DOHH2 (cell line): ENCODE measurements around the gene ARV1.
"Not testable (repeated sequence)": the region's sequence is repeated elsewhere in the genome, so short reads cannot be mapped to it uniquely, and the experiment has no call there.

Experiments
- H3F3A ChIP-seq: fragments of 200-600 bp; sonication (generic), shearing (Covaris generic); 2 replicates; pipeline ENCODE4 v1.6.0; 2016; ENCODE audit warnings: antibody characterized with exemption, mild to moderate bottlenecking; ENCODE audit not compliant: control insufficient read depth, insufficient read depth
- H3K27ac ChIP-seq: fragments of 200-600 bp; sonication (generic); 2 replicates; pipeline ENCODE4 v1.5.1; 2014; ENCODE audit warnings: low read depth, mild to moderate bottlenecking, low read length, moderate library complexity
- H3K27me3 ChIP-seq: fragments of 200-600 bp; sonication (generic); 2 replicates; pipeline ENCODE4 v1.6.1; 2014; ENCODE audit warnings: mild to moderate bottlenecking, low read length, mixed read lengths; ENCODE audit not compliant: control insufficient read depth
- H3K36me3 ChIP-seq: fragments of 200-600 bp; sonication (generic); 2 replicates; pipeline ENCODE4 v1.6.1; 2014; ENCODE audit warnings: mild to moderate bottlenecking, low read length, moderate library complexity, mixed read lengths; ENCODE audit not compliant: control insufficient read depth
- H3K4me1 ChIP-seq: fragments of 200-600 bp; sonication (generic); 2 replicates; pipeline ENCODE4 v1.6.1; 2014; ENCODE audit warnings: mild to moderate bottlenecking, low read length, mixed read lengths; ENCODE audit not compliant: control insufficient read depth
- H3K4me2 ChIP-seq: fragments of 200-600 bp; sonication (generic); 2 replicates; pipeline ENCODE4 v1.6.0; 2014; ENCODE audit warnings: mild to moderate bottlenecking, low read length, moderate library complexity
- H3K4me3 ChIP-seq: fragments of 200-600 bp; sonication (generic); 2 replicates; pipeline ENCODE4 v1.5.1; 2014; ENCODE audit warnings: mild to moderate bottlenecking, low read length, mixed read lengths
- H3K79me2 ChIP-seq: fragments of 200-600 bp; sonication (generic); 2 replicates; pipeline ENCODE4 v1.6.1; 2014; ENCODE audit warnings: mild to moderate bottlenecking, low read length, mixed read lengths; ENCODE audit not compliant: control insufficient read depth
- H3K9me2 ChIP-seq: fragments of 200-600 bp; sonication (generic); replicated peaks from 2 replicates; pipeline ENCODE4 v1.6.1; 2014; ENCODE audit warnings: mild to moderate bottlenecking, low read length, mixed read lengths; ENCODE audit not compliant: control insufficient read depth
- H3K9me3 ChIP-seq: fragments of 200-600 bp; sonication (generic); 2 replicates; pipeline ENCODE4 v1.6.1; 2014; ENCODE audit warnings: antibody characterized with exemption, low read length, mixed read lengths; ENCODE audit not compliant: control insufficient read depth, insufficient read depth
- H4K20me1 ChIP-seq: fragments of 200-600 bp; sonication (generic); 2 replicates; pipeline ENCODE4 v1.6.0; 2014; ENCODE audit warnings: low read depth, mild to moderate bottlenecking, antibody characterized with exemption, low read length, moderate library complexity; ENCODE audit not compliant: control insufficient read depth, insufficient read depth
- EZH2phosphoT487 ChIP-seq: fragments of 200-600 bp; sonication (generic); IDR thresholded peaks from 2 replicates; pipeline ENCODE4 v1.6.1; 2017; ENCODE audit warnings: borderline replicate concordance, mild to moderate bottlenecking, antibody characterized with exemption, low read length, moderate library complexity, mixed read lengths
- TF ChIP-seq, protein P1 (sequence below): fragments of 200-600 bp; sonication (generic); IDR thresholded peaks from one replicate; pipeline ENCODE4 v1.5.1; 2014; ENCODE audit warnings: antibody characterized with exemption, mild to moderate bottlenecking, low read depth, low read length; ENCODE audit not compliant: poor library complexity, severe bottlenecking

The ARV1 gene

DNA sequence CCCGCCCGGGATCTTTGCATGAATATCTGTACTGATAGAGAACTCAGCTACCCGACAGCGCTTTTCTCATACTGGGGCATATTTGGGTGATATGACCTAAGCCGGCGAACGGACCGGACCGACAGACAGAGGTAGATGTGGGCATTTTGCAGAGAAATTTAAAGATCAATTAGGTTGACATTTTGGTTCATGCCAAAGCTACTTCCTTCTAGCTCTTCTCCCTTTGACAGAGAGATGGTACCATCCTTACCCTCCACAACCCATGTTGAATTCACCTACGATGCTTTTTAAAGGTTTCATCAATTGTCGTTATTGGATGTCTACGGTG is 459 bp downstream of the ARV1 start:
- Histone ChIP-seq H3F3A (no peaks in the 10 kb centered on the region), H3K9me3 (no peaks in the 10 kb centered on the region), H4K20me1 (peaks cover 5% of the 10 kb centered on the region; the same call in 1 of the 2 replicates), H3K27me3 (no peaks in the 10 kb centered on the region), H3K79me2 (peaks cover 69% of the 10 kb centered on the region), H3K4me3 (peak overlapping the region; percentile 82), H3K36me3 (peaks cover 34% of the 10 kb centered on the region), H3K4me2 (peak overlapping the region; percentile 82), H3K27ac (peak overlapping the region; percentile 27), H3K4me1 (peaks cover 24% of the 10 kb centered on the region), H3K9me2 (no peaks in the 10 kb centered on the region)
- TF ChIP-seq, protein P1, sequence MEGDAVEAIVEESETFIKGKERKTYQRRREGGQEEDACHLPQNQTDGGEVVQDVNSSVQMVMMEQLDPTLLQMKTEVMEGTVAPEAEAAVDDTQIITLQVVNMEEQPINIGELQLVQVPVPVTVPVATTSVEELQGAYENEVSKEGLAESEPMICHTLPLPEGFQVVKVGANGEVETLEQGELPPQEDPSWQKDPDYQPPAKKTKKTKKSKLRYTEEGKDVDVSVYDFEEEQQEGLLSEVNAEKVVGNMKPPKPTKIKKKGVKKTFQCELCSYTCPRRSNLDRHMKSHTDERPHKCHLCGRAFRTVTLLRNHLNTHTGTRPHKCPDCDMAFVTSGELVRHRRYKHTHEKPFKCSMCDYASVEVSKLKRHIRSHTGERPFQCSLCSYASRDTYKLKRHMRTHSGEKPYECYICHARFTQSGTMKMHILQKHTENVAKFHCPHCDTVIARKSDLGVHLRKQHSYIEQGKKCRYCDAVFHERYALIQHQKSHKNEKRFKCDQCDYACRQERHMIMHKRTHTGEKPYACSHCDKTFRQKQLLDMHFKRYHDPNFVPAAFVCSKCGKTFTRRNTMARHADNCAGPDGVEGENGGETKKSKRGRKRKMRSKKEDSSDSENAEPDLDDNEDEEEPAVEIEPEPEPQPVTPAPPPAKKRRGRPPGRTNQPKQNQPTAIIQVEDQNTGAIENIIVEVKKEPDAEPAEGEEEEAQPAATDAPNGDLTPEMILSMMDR, result no peak
- TF ChIP-seq EZH2phosphoT487, result no peak

DNA sequence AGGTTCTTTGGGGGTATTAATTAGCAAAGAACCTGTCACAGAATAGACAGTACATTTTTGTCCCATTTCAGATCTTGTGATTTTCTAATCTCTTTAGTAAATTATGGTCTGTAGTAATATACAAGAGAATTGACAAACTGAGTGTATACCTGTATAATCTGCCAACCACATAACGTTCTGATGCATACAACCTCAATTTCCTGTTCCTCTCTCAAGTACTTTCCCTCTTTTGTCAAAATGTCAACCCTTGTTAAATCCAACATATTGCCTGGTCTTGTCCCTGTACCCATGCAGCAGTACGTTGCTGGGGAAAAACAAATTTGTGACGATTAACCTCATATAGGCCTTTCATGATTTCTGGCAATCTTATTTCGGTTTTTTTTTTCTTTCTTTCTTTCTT is 1.1 kb downstream of the ARV1 start:
- Histone ChIP-seq H3F3A (no peaks in the 10 kb centered on the region), H3K9me3 (no peaks in the 10 kb centered on the region), H3K27me3 (no peaks in the 10 kb centered on the region), H3K36me3 (peaks cover 32% of the 10 kb centered on the region), H4K20me1 (peaks cover 5% of the 10 kb centered on the region; the same call in 1 of the 2 replicates), H3K4me1 (peaks cover 24% of the 10 kb centered on the region), H3K27ac (peak overlapping the region; percentile 27), H3K9me2 (no peaks in the 10 kb centered on the region), H3K79me2 (peaks cover 64% of the 10 kb centered on the region), H3K4me2 (peak overlapping the region; percentile 82), H3K4me3 (peak overlapping the region; percentile 82)
- TF ChIP-seq EZH2phosphoT487, result no peak
- TF ChIP-seq, protein P1, result no peak

DNA sequence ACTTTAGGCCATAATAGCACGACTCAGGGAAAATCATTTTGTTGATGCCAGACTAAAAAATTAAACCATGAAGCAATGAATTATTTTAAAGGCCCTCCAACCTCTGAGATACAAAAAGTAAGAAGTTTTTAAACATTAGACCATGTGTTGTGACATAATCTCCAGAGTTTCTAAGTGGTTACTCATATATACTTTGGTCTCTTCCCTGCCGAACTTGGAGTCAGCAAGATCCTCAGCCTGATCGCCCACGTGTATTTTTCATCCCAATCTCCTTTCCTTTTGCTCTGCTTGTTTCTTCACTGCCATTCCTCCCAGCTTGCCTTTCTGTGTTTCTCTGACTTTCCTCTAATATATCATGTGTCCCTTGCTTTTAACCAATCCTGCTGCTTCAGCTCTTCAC is 3.8 kb downstream of the ARV1 start:
- H3K9me2 ChIP-seq, result no peaks in the 10 kb centered on the region
- peaks cover 18% of the 10 kb centered on the region for H3K4me1 ChIP-seq
- no peaks in the 10 kb centered on the region for H3K9me3 ChIP-seq
- no peak overlapping the region for H3K27ac ChIP-seq
- TF ChIP-seq, protein P1, result no peak
- TF ChIP-seq EZH2phosphoT487, result no peak
- H3K4me2 ChIP-seq, result no peak overlapping the region
- H3K36me3 ChIP-seq, result peaks cover 21% of the 10 kb centered on the region
- no peaks in the 10 kb centered on the region for H4K20me1 ChIP-seq
- H3K4me3 ChIP-seq, result no peak overlapping the region
- no peaks in the 10 kb centered on the region for H3F3A ChIP-seq
- no peaks in the 10 kb centered on the region for H3K27me3 ChIP-seq
- peaks cover 56% of the 10 kb centered on the region for H3K79me2 ChIP-seq

DNA sequence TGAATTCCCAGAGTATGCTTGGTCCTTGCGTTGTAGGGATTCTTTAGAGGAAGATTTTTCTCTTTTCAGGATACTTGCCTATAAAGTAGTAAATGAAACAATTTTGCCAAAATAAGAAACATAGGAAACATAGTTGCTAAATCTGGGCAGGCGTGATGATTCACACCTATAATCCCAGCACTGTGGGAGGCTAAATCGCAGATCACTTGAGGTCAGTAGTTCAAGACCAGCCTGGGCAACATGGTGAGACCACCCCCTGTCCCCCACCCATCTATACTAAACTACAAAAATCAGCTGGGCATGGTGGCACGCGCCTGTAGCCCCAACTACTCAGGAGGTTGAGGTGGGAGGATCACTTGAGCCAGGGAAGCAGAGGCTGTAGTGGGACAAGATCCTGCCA is 4.9 kb downstream of the ARV1 start:
- Histone ChIP-seq H3F3A (no peaks in the 10 kb centered on the region), H3K36me3 (peaks cover 19% of the 10 kb centered on the region), H3K4me3 (no peak overlapping the region), H3K27ac (no peak overlapping the region), H3K4me1 (peaks cover 18% of the 10 kb centered on the region), H3K4me2 (no peak overlapping the region), H4K20me1 (no peaks in the 10 kb centered on the region), H3K79me2 (peaks cover 47% of the 10 kb centered on the region), H3K9me2 (no peaks in the 10 kb centered on the region), H3K9me3 (no peaks in the 10 kb centered on the region), H3K27me3 (no peaks in the 10 kb centered on the region)
- TF ChIP-seq, protein P1, result no peak
- no peak for TF ChIP-seq EZH2phosphoT487

DNA sequence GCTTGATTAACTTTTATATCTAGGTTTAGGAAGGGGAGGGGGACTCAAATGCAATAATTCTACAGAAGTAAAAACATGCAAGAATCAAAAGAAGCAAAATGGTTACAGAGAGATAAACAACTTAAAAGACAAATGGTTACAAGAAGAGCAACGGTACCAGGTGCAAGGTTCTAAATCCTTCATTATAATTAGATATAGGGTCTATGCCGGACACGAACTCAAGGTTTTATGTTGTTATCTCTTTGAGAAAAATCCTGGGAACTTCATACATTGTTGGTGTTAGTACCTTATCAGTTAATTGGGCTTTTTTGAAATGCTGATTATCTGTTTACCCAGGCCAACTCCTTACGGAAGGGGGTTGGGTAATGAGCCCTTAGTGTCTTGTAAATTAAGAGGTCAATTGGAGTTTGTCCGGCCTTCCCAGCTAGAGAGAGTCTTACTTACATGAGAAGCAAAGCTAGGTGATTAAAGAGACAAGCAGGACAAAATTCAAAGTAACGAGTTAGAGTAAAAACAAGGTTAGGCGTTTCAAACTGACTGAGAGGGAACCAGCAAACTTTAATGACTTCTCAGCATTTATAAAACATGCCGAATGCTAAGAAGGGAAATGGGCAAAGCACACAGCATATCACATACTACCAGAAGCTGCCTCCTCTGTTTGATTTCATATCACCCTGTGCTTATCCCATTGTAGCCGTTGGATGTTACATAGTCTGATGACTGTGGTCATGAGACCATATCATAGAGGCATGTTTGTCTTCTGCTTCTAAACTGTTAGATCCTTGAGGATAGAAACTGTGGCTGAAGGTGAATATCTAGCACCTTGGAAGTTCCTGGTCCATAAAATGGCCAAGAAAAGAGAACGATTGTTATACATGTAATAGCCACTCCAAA is 6.0 kb downstream of the ARV1 start:
- not testable (repeated sequence) for H3K9me3 ChIP-seq, H3K4me3 ChIP-seq, H3F3A ChIP-seq, H4K20me1 ChIP-seq, H3K27me3 ChIP-seq, H3K9me2 ChIP-seq, H3K27ac ChIP-seq, H3K4me2 ChIP-seq
- Histone ChIP-seq H3K79me2 (peaks cover 39% of the 10 kb centered on the region), H3K4me1 (peaks cover 16% of the 10 kb centered on the region), H3K36me3 (peaks cover 21% of the 10 kb centered on the region)
